HG03575 (cell line): ENCODE results near the gene TPCN1.

Experiments
- ATAC-seq: cut with Tn5 transposase; IDR thresholded peaks from one replicate; pipeline ENCODE4 v1.9.1; 2021; ENCODE audit not compliant: unreplicated experiment, insufficient number of reproducible peaks, low FRiP score; ENCODE audit errors: extremely low read depth

Gene TPCN1

GRCh38 chr12:113236539-113237399 lies 15.5 kb downstream of the TPCN1 start:
- no peak for ATAC-seq

GRCh38 chr12:113237748-113238147 lies 16.5 kb downstream of the TPCN1 start:
- ATAC-seq: no peak

GRCh38 chr12:113238309-113238708 lies 17.0 kb downstream of the TPCN1 start:
- no peak for ATAC-seq

- no peak for ATAC-seq
These were observed 18.1 kb downstream of the TPCN1 start for GRCh38 chr12:113239288-113239771.

GRCh38 chr12:113239811-113240331 lies 18.6 kb downstream of the TPCN1 start:
- no peak for ATAC-seq

GRCh38 chr12:113240395-113240794 lies 19.1 kb downstream of the TPCN1 start:
- ATAC-seq: no peak

GRCh38 chr12:113241191-113242025 lies 20.1 kb downstream of the TPCN1 start:
- ATAC-seq: no peak

GRCh38 chr12:113242026-113242418 lies 20.8 kb downstream of the TPCN1 start:
- ATAC-seq: no peak

- ATAC-seq: no peak
These were observed 21.3 kb downstream of the TPCN1 start for GRCh38 chr12:113242560-113242959.

- no peak for ATAC-seq
These were observed 22.8 kb downstream of the TPCN1 start for GRCh38 chr12:113244047-113244460.

- ATAC-seq: no peak
These were observed 23.3 kb downstream of the TPCN1 start for GRCh38 chr12:113244478-113244958.

GRCh38 chr12:113245695-113246477 lies 24.6 kb downstream of the TPCN1 start:
- ATAC-seq: no peak

GRCh38 chr12:113246478-113247122 lies 25.3 kb downstream of the TPCN1 start:
- no peak for ATAC-seq

GRCh38 chr12:113247123-113248050 lies 26.1 kb downstream of the TPCN1 start:
- ATAC-seq: no peak

GRCh38 chr12:113248051-113248825 lies 27.0 kb downstream of the TPCN1 start:
- ATAC-seq: no peak

GRCh38 chr12:113248842-113249435 lies 27.7 kb downstream of the TPCN1 start:
- no peak for ATAC-seq
